Skeletal muscle cell (primary cell): Measurements from ENCODE around the gene ALDH1A3.

Experiments used
- DNase-seq: peaks from one replicate; pipeline ENCODE4 v3.0.0-alpha.2; 2010; ENCODE audit warnings: low read depth
- H3K4me3 ChIP-seq: 2 replicates; pipeline ENCODE4 v1.5.1; 2011; ENCODE audit warnings: low read depth, mild to moderate bottlenecking, control low read depth, low read length, moderate library complexity

Gene ALDH1A3

DNA sequence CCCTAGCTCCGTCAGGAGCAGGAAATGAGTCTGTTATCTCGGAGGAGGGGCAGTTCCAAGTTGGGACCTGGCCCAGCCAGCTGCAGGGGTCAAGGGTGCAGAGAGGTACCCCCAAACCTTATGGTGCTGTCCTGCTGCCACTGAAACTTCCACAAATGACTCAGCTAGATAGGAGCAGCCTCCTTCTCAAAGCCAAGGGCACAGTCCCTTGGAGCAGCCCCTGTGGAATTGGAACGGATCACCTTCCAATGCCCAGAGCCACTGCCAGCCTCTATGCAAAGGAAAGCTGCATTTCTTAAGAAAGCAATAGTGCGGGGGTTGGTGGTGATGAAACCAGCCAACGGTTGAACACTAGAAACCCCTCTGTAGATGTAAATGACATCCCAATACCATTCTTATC lies 20.0 kb downstream of the ALDH1A3 start:
- H3K4me3 ChIP-seq, result no peak overlapping the region
- DNase-seq, result no peak

DNA sequence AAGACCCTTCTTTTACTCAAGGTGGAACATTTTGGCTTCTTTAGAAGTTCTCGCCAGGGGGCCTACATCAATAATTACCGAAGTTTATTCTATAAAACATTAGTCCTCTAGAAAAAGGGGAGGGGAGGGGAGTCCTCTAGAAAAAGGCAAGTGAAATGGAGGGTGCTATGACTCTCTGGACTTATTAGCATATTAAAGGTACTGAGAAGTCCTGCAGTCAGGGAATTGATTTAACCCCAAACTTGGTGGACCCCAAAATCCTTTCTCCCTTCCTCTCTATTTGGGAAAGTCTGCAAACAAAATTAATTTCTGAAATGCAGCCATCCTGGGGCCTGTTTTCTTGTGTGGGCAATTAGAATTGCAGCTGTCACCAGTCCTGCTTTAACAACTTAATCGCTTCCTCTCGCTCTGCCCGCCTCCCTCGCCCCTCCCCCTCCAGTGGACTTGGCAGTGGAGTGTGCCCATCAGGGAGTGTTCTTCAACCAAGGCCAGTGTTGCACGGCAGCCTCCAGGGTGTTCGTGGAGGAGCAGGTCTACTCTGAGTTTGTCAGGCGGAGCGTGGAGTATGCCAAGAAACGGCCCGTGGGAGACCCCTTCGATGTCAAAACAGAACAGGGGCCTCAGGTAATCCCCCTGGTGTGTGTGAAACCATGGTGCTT lies 20.6 kb downstream of the ALDH1A3 start:
- no peak overlapping the region for H3K4me3 ChIP-seq
- no peak for DNase-seq

DNA sequence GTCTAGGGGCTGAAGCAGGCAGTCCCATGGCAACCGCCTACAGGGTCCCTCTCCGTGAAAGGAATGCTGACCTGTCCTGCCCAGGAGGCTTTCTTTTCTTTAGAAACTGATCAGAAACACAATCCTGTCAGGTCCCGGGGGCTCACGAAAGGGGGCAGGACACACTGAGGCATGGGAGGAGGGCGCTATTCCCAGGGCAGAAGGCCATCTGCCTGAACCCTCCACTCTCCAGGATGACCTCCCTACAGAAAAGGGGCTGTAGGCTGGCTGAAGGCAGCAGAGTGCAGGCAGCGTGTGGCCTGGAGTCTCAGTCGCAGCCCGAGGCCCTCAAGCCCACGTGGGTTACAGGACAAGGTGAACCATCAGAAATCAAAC lies 21.2 kb downstream of the ALDH1A3 start:
- no peak for DNase-seq
- no peak overlapping the region for H3K4me3 ChIP-seq

DNA sequence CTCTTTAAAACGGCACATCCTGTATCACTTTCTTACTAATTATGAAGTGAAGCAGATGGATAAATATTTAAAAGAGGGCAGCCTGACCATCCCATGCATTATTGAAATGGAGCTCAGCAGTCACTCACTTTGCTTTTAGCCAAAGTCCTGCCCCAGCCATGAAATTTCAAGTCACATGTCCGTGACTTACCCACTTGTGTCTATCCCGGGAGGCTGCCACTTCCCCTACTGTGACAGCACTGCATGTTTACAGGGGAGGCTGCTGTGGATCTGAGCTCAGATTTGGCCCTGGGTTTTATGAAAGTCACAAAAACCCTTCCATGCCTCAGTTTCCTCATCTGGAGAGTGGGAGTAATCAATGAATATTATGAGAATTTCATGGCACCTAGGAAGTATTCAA lies 21.7 kb downstream of the ALDH1A3 start:
- no peak for DNase-seq
- no peak overlapping the region for H3K4me3 ChIP-seq

DNA sequence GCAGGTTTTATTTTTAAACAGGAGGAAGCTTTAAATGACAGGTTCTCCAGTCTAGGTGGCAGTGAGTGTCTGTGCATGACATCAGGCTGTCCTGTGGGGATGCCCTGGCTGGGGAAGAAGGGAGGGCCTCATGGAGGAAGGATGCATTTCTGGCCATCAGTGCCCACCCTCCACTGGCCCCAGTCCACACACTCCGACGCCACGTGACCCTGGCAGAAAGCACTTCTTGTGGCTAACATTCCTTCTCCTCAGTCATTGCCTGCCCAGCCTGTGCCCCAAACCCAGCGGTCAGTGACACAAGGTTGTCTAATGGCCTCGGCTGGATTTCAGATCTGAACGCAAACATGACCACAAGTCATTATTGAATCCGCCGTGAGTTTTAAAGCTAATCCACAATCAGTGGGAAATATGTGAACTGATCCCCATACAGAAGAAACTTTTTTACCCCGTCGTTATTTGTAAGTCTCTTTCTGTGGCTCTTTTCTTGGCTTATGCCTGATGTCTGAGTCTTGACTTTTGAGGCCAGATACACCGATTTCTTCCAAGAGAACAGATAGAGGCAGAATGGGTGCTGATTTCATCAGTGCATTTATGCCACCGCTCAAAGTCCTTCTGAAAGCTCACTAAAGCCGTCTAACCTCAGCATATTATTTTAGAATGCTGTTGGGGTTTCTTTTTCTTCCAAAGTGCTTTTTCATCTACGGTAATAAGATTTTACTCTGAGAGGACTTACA lies 22.2 kb downstream of the ALDH1A3 start:
- no peak for DNase-seq
- H3K4me3 ChIP-seq, result peak overlapping the region; percentile 18

DNA sequence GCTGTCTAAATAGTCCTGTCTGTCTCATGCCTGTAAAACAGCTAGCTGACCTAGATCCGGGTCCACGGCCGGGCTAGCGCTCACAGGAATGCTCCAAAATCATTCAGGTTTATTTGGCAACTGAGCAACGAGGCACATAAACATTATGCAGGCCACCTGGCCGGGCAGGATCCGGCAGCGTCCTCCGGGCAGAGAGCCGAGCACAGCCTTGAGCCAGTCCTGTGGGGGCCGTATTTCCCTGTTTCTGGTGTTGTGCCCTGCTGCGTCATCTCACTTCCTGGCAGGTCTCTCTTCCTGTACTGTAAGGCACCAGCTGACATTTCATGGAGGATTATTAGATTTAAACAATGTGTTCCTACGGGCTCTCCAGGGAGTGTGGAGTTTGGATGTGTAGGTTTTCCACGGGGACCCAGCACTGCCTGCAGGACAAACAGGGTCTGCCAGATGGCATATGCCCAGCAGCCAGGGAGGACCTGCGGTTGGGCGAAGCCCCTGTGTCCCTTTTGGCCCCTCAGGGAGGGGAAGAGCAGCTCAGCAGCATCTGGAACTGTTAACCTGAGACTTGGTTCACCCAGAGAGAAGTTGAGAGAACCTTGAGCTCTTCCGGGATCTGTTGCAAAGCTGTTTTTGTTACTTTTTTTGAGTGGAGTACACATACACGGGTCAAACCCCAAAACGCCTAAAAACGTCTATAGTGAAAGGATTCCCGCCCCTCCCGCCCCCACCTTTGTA lies 23.0 kb downstream of the ALDH1A3 start:
- peak overlapping the region; percentile 18 for H3K4me3 ChIP-seq

DNA sequence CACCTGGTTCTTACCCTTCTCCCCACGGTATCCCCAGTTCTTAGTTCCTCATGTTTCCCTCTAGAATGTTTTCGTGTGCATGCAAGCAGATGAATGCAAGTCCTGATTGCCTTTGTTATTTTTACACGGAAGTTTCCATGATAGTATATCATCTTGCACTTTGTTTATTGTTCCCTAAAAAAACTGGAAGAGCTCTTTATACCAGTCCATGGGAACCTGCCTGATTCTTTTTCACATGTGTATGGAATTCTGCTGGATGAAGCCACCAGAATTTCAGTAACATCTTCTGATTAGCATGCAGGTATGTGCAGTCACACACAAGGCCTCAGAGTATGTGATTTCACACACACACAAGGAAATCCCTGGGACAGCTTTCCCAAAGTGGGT lies 23.5 kb downstream of the ALDH1A3 start:
- H3K4me3 ChIP-seq, result no peak overlapping the region
- no peak for DNase-seq

More for the DNA sequence above, 23.0 kb downstream of the ALDH1A3 start:
- DNase-seq, result peak; percentile 81

DNA sequence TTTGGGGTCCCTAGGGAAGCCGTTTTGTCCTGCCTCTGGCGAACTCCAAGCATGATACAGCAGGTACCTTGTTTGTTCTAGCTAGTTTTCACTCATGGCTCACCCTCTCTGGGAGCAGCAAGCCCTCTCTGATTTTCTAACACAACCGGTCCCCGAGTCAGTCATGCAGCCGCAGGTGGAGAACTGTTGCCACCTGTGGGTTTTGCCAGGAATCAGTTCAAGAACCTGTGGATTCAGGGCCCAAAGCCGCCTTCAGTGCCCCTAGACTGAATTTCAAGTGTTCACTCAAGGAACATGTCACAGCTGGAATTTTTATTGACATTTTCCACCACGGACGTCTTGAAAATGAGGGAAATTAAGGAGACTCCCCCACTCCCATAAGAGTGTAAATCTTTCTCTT lies 26.2 kb downstream of the ALDH1A3 start:
- no peak overlapping the region for H3K4me3 ChIP-seq

DNA sequence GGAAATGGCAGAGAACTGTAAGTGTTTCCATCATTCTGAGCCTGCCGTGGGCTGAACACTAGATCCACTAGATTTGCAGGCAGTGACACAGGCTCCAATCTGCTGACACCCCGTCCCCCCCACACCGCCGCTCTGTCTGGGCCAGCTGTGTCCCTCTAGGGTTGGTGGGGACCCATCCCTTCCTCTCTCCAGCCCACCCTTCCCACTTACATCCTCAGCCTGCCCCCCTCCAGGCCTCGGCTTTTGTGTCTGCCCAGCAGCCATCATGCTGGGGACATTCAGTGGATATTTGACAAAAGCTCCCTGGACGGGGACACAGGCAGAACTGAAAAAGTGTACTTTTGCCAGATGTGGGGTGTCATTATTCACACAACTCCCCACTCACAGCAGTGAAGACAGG lies 28.8 kb downstream of the ALDH1A3 start:
- DNase-seq, result no peak
- no peak overlapping the region for H3K4me3 ChIP-seq

More for the DNA sequence above, 26.2 kb downstream of the ALDH1A3 start:
- DNase-seq, result no peak

DNA sequence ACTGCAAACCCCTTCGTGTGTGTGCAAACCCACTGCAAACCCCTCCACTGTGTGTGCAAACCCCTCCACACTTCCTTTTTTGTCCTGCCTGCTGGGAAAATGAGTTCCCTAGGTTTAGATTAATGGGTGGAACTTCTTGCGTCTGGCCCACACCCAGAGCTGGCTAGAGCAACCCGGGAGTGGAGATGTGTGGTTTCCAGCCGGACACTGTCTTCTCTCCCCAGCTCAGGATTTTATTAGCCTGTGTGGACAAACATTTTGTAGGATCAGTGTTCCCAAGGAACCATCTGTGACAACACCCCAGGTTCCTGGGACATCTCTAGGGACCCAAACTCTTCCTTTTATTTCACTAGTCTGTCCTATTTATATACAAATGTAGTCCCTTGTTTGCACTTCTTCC lies 29.9 kb downstream of the ALDH1A3 start:
- DNase-seq, result no peak
- H3K4me3 ChIP-seq, result no peak overlapping the region

DNA sequence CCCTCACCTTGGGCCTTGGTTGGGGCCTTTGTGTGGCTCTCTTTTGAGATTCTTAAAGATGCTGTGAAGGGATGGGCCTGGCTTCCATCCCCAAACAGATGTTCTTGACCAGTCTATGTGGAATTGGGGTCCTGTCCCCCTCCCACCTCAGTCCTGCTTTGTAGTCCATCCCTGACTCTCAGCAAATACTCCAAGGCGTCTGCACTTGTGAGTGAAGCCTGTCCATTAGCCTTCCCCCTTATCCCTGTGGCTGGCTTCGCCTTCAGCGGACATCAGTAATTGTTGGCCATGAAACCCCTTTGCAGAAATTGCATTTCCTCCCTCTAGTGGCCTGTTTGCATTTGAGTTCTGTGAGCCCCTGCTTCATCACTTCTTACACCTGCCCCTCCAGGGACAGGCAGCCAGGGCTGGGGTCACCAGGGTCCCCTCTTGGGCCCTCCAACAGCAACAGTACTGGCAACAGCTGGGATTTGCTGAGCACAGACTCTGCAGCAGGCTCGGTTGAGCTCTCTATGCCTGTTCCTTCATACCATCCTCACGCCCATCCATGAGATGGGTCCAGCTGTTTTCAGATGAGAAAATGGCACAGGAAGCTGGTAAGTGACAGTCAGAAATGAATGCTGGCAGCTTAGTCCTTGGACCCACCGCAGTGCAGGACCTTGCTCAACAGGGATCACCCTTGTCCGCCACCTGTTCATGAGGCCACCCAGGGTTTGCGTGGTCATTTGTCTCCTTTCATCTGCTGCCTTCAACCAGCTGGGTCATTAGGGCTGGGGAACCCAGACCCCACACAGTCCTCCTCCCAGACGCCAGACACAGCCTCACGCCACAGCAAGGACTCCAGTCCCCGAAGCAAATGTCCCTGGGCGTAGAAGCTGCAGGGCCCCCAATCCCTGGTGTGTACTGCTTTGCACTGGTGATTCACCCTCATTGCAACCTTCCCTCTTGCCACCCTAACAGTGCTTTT lies 30.6 kb downstream of the ALDH1A3 start:
- no peak for DNase-seq
- H3K4me3 ChIP-seq, result no peak overlapping the region

DNA sequence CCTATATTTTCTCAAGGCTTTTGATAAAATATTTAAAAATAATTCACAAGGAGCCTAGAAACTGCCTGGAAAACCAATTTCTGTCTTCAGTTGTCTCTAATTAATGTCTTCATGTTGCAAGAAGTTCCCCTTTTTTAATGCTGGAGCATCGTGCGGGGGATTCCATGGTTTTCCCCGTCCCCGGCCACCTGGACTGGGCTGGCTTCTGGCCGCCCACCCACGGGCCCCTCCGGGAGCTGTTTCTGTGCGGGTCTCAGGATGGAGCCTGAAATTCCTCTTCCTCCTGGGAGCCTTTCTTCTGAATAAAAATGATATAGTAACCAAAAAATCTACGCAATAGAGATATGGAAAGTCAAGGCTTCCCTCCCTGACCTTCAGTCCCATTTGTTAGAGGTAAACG lies 31.5 kb downstream of the ALDH1A3 start:
- H3K4me3 ChIP-seq, result no peak overlapping the region
- no peak for DNase-seq

DNA sequence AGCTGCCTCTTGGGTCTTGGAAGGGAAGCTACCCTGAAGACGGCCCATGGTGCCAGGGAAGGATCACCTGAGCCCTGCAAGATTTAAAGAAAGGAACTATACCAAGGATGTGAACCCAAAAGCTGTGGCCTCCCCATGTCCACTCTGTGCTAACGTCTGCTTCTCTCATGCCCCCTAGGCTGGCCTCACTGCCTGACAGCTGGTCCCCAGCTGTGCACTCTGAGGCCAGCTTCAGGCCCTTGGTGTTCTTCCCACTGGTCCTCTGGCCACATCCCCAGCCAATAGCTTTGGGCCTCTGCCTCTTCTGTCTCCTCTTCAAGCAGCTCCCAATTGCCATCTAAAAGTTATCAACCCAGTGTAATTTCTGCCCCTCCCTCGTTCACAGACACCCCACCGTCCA lies 34.3 kb downstream of the ALDH1A3 start:
- H3K4me3 ChIP-seq, result no peak overlapping the region
- no peak for DNase-seq

DNA sequence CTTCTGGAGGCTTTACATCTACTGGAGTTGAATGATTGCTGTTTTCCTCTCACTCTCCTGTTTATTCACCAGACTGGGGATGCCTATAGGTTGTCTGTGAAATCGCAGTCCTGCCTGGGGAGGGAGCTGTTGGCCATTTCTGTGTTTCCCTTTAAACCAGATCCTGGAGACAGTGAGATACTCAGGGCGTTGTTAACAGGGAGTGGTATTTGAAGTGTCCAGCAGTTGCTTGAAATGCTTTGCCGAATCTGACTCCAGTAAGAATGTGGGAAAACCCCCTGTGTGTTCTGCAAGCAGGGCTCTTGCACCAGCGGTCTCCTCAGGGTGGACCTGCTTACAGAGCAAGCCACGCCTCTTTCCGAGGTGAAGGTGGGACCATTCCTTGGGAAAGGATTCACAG lies 35.2 kb downstream of the ALDH1A3 start:
- no peak for DNase-seq

DNA sequence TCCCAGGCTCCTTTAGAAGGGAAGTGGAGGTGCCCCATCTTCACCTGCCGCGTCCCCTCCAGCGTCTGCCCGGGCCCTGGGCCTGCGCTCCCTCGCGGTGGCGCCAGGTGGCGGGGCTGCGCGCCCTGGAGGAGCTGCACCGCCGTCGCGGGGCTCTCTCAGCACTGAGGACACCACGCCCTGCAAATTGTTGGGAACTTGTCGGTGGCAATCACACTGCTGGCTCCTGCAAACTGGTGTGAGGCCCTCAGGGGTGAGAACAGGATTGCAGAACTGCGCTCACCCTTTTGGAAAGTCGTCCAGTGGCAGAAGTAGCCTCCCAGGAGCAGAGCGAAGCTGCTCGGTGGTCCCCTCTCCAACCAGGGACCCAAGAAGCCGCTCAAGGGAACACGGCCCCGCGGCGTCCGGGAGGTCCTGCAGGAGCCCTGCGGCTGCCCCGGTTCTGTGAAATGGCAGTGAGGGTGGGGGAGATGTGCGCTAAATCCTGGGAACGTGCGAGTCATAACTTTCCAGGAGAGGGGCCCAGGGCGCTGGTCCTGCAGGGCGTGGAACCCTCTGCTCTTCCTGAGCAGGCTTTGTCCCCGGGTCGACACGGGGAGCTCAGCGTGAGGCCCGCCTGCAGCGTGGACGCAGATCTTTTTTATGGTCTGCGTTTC lies 38.5 kb downstream of the ALDH1A3 start:
- no peak for DNase-seq
- H3K4me3 ChIP-seq, result peak overlapping the region; percentile 71

More for the DNA sequence above, 35.2 kb downstream of the ALDH1A3 start:
- no peak overlapping the region for H3K4me3 ChIP-seq

DNA sequence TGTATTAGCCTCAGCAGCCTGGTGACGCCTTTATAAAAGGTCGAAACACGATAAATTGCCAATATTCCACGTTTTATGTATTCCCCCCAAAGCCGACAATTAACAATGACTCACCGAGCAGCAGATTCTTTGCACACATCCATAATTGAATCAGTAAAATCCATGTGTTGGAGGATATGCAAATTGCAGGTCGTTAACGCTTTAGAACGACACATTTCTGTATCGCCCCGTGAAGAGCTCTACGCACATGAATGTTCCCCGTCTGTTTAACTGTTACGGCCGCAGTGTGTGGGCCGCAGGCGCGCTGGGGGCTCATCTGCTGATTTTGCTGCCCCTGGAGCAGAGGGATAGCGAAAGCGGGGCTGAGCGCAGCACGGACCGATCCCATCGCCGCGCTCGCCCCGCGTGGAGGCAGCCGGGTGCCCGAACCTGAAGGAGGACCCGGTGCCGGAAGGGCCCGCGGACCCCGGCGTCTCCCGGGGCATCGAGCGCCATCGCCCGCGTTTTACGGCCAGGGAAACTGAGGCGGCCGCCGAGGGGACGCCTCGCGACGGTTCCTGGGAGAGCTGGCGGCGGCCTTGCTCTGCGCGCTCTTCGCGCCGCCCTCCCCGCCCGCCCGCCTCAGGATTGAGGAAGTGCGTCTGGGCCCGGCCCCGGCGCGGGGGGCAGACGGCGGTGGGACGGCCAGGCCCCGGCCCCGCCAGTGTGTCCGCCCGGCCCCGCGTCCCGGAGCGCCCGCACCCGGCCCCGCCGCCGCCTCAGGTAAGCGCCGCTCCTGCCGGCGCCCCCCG lies 39.3 kb downstream of the ALDH1A3 start, which contains the start of gene LRRK1:
Gene LRRK1, plus strand, starts transcription at position 668 of the 791 bp plus-strand sequence. CDS start 5,276 bp downstream, outside the sequence.
- DNase-seq, result no peak
- peak within 1 kb of the TSS; percentile 71 for H3K4me3 ChIP-seq

DNA sequence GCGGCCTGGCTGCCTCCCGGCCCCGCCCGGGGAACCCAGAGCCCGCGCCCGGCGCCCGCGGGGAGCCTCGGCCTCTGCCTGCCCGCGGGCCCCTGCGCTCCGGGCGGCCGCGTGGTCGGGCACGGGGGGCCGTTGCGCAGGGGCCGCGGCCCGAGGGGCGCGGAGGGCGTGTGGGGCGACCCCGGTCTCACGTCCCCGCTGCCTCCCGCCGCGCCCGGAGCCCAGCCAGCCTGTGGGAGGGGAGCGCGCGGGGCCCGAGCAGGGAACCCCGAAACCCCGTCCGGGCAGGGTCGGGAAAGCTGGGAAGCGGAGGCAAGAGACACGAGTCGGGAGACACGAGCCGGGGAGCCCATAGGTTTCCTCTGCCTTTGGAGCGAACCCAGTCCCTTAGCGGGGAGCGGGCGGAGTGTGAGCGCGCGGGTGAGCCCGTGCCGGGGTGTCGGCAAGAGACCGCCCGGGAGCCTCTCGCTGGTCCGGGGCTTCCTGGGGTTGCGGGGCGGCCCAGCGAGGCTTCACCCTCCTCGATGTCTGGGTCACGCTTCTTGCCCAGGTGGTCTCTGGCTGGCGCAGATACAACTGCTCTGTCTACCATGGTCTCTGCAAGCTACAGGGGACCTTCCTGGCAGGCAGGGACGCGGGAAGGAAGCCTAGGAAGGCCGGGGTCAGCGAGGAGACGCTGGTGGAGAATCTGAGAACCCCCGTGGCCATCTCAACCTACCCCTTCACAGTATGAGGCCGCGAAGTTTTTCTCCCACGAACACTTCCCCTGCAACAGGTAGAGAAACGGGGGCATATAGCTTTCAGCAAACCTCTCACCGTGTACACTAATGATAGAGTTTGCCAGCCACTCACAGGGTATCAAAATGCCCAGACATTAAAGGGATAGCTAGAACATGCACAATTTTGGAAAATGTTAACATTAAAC lies 40.1 kb downstream of the ALDH1A3 start:
- DNase-seq, result no peak
- peak overlapping the region; percentile 71 for H3K4me3 ChIP-seq
